Ovary (tissue), 3 donors: ENCODE data around the gene CCDC61.

Experiments used
- CTCF ChIP-seq, 3 donors: fragments of 450-650 bp in 2 of 3; fragments of 200-600 bp in 1 of 3; IDR thresholded peaks; one replicate each; pipeline versions ENCODE4 v1.5.1 to v1.8.0; 2016 to 2022; ENCODE audit warnings: antibody characterized with exemption in 3 of 3, mild to moderate bottlenecking in 1 of 3
- EP300 ChIP-seq: sonication (generic); formaldehyde crosslinking; IDR thresholded peaks from one replicate; pipeline ENCODE4 v1.6.1; 2017; ENCODE audit warnings: antibody characterized with exemption
- POLR2A ChIP-seq: fragments of 450-650 bp; IDR thresholded peaks from one replicate; pipeline ENCODE4 v1.6.1; 2017; ENCODE audit warnings: antibody characterized with exemption, mild to moderate bottlenecking, moderate library complexity
- donor health status: DM: no; HTN: no; CAD: no.

- no peak for TF ChIP-seq CTCF (IDR thresholded peaks at IDR 0.05)
- no peak for TF ChIP-seq POLR2A
- no peak for TF ChIP-seq EP300
Measured at GRCh38 chr19:46049597-46049996, 54.3 kb downstream of the CCDC61 start.
